H1 (cell line): Measurements from ENCODE around the gene PRSS22. TPM values are rescaled to one million over a fixed set of nuclear protein-coding genes. Genes with fewer than 3 reads are reported as not detected.

Source experiments
- CTCF ChIA-PET: fragments of 300-600 bp; sonication (Branson Sonifier 250); formaldehyde crosslinking; loops from one replicate; lab custom pipeline; 2021; ENCODE audit not compliant: partially characterized antibody; lab: Charles Lee
- POLR2A ChIA-PET: fragments of 300-600 bp; sonication (Branson Sonifier 250); formaldehyde crosslinking; loops from one replicate; lab custom pipeline; 2021; ENCODE audit warnings: inconsistent platforms; ENCODE audit not compliant: partially characterized antibody; lab: Charles Lee
- DNase-seq, 2 experiments: peaks; one replicate each; pipeline versions ENCODE4 v3.0.0 to v3.0.0-alpha.2; 2010 to 2022; ENCODE audit warnings: low spot score in 2 of 2, low read depth in 1 of 2, mixed read lengths in 1 of 2
- FAIRE-seq: peaks from 2 replicates; lab custom pipeline; 2011; peaks lifted over from hg19 to GRCh38; lab: Jason Lieb, UNC
- H2AFZ ChIP-seq: 2 replicates; pipeline ENCODE4 v1.8.1; 2012; ENCODE audit warnings: low read length, inconsistent platforms
- H2AK5ac ChIP-seq: 2 replicates; pipeline ENCODE4 v1.6.1; 2013; ENCODE audit warnings: low read depth, low read length
- H2BK120ac ChIP-seq: replicated peaks from 2 replicates; pipeline ENCODE3; 2013; ENCODE audit warnings: low read depth, low read length, inconsistent platforms
- H2BK12ac ChIP-seq: 2 replicates; pipeline ENCODE4 v1.6.1; 2013; ENCODE audit warnings: low read depth, low read length
- H2BK15ac ChIP-seq: 2 replicates; pipeline ENCODE4 v1.6.1; 2013; ENCODE audit warnings: low read length
- H2BK20ac ChIP-seq: 2 replicates; pipeline ENCODE4 v1.6.1; 2013; ENCODE audit warnings: low read length
- H2BK5ac ChIP-seq: 2 replicates; pipeline ENCODE4 v1.6.1; 2013; ENCODE audit warnings: low read depth, low read length
- H3K14ac ChIP-seq: 2 replicates; pipeline ENCODE4 v1.6.1; 2013; ENCODE audit warnings: inconsistent platforms; ENCODE audit not compliant: insufficient read length
- H3K18ac ChIP-seq: 2 replicates; pipeline ENCODE4 v1.6.1; 2013; ENCODE audit warnings: low read length; ENCODE audit errors: extremely low read depth
- H3K23ac ChIP-seq: 2 replicates; pipeline ENCODE4 v1.6.1; 2013; ENCODE audit warnings: inconsistent platforms; ENCODE audit not compliant: insufficient read length
- H3K23me2 ChIP-seq: 2 replicates; pipeline ENCODE4 v1.6.1; 2013; ENCODE audit warnings: low read depth, low read length
- H3K27ac ChIP-seq: 2 replicates; pipeline ENCODE4 v1.6.1; 2011; ENCODE audit warnings: low read depth, low read length, inconsistent platforms
- H3K27me3 ChIP-seq, 4 experiments: replicated peaks in 1 of 4; 1 replicate in 1 of 4; 2 replicates in 3 of 4; pipeline versions ENCODE4 v1.6.1 to v1.8.1; 2011 to 2013; ENCODE audit warnings: low read length in 3 of 4, mild to moderate bottlenecking in 3 of 4, inconsistent platforms in 2 of 4, mixed read lengths in 2 of 4, moderate library complexity in 1 of 4; ENCODE audit not compliant: control insufficient read depth in 3 of 4, insufficient read depth in 3 of 4; ENCODE audit errors: extremely low read depth in 1 of 4
- H3K36me3 ChIP-seq, 4 experiments: 2 replicates each; pipeline versions ENCODE4 v1.6.1 to v1.8.1; 2011 to 2013; ENCODE audit warnings: mild to moderate bottlenecking in 4 of 4, low read length in 3 of 4, moderate library complexity in 2 of 4, control low read depth in 1 of 4, inconsistent platforms in 1 of 4; ENCODE audit not compliant: insufficient read depth in 4 of 4, control insufficient read depth in 2 of 4
- H3K4ac ChIP-seq: replicated peaks from 2 replicates; pipeline ENCODE3; 2013; ENCODE audit warnings: low read length, low read depth, mixed read lengths, inconsistent platforms; ENCODE audit not compliant: insufficient read length
- H3K4me1 ChIP-seq, 4 experiments: replicated peaks in 1 of 4; 1 replicate in 1 of 4; 2 replicates in 3 of 4; pipeline versions ENCODE4 v1.6.1 to v1.8.1; 2011 to 2013; ENCODE audit warnings: low read length in 3 of 4, inconsistent platforms in 2 of 4, mixed read lengths in 1 of 4; ENCODE audit not compliant: insufficient read depth in 4 of 4, control insufficient read depth in 3 of 4
- H3K4me2 ChIP-seq, 2 experiments: 2 replicates each; pipeline versions ENCODE4 v1.6.1 to v1.8.1; 2011 to 2013; ENCODE audit warnings: low read depth in 2 of 2, low read length in 2 of 2, control low read depth in 1 of 2, inconsistent platforms in 1 of 2, mild to moderate bottlenecking in 1 of 2; ENCODE audit not compliant: insufficient read depth in 1 of 2
- H3K4me3 ChIP-seq, 4 experiments: fragments of 200-600, 300-600 bp in 1 of 4; sonication (generic), shearing (Covaris generic), sonication (Bioruptor Twin) in 1 of 4; 2 replicates each; pipeline versions ENCODE4 v1.5.1 to v1.8.1; 2011 to 2016; ENCODE audit warnings: low read length in 4 of 4, low read depth in 3 of 4, control low read depth in 2 of 4, inconsistent platforms in 2 of 4, mild to moderate bottlenecking in 2 of 4, mixed read lengths in 1 of 4, moderate library complexity in 1 of 4; ENCODE audit not compliant: insufficient read depth in 2 of 4; ENCODE audit errors: extremely low read depth in 1 of 4
- H3K56ac ChIP-seq: replicated peaks from 2 replicates; pipeline ENCODE3; 2013; ENCODE audit warnings: low read depth, mild to moderate bottlenecking, mixed read lengths, low read length, inconsistent platforms; ENCODE audit not compliant: insufficient read length
- H3K79me1 ChIP-seq: 2 replicates; pipeline ENCODE4 v1.6.1; 2013; ENCODE audit warnings: low read depth, low read length, control low read depth
- H3K79me2 ChIP-seq, 2 experiments: 2 replicates each; pipeline versions ENCODE4 v1.6.1 to v1.8.1; 2012 to 2013; ENCODE audit warnings: low read length in 2 of 2, mild to moderate bottlenecking in 2 of 2, inconsistent platforms in 1 of 2; ENCODE audit not compliant: insufficient read depth in 2 of 2, control insufficient read depth in 1 of 2
- H3K9ac ChIP-seq, 4 experiments: replicated peaks in 1 of 4; 1 replicate in 1 of 4; 2 replicates in 3 of 4; pipeline versions ENCODE4 v1.6.1 to v1.8.1; 2011 to 2013; ENCODE audit warnings: low read depth in 3 of 4, low read length in 3 of 4, control low read depth in 2 of 4, mild to moderate bottlenecking in 2 of 4, moderate library complexity in 2 of 4, inconsistent platforms in 1 of 4; ENCODE audit errors: extremely low read depth in 1 of 4
- H3K9me3 ChIP-seq, 2 experiments: 2 replicates each; pipeline versions ENCODE4 v1.6.1 to v1.8.1; 2012 to 2013; ENCODE audit warnings: mild to moderate bottlenecking in 2 of 2, moderate library complexity in 2 of 2, control low read depth in 1 of 2, inconsistent platforms in 1 of 2, low read depth in 1 of 2, low read length in 1 of 2, mixed read lengths in 1 of 2; ENCODE audit not compliant: insufficient read depth in 2 of 2
- H4K20me1 ChIP-seq, 2 experiments: replicated peaks in 1 of 2; 2 replicates each; pipeline versions ENCODE3 to v1.8.1; 2011 to 2013; ENCODE audit warnings: inconsistent platforms in 2 of 2, low read length in 2 of 2, mild to moderate bottlenecking in 1 of 2; ENCODE audit not compliant: insufficient read depth in 2 of 2, control insufficient read depth in 1 of 2
- H4K5ac ChIP-seq: 2 replicates; pipeline ENCODE4 v1.6.1; 2013; ENCODE audit warnings: low read length, low read depth, mixed read lengths, inconsistent platforms; ENCODE audit not compliant: insufficient read length
- H4K8ac ChIP-seq: 2 replicates; pipeline ENCODE4 v1.8.0; 2013; ENCODE audit warnings: mild to moderate bottlenecking, moderate library complexity, low read length, inconsistent platforms; ENCODE audit not compliant: insufficient read depth; ENCODE audit errors: extremely low read depth
- H4K91ac ChIP-seq: replicated peaks from 2 replicates; pipeline ENCODE3; 2013; ENCODE audit warnings: low read length, mixed read lengths, inconsistent platforms; ENCODE audit not compliant: insufficient read length
- BRCA1 ChIP-seq: IDR thresholded peaks from 2 replicates; pipeline ENCODE4 v1.6.1; 2012; ENCODE audit warnings: low read depth, low read length, improper control_type of control experiment
- CBX5 ChIP-seq: fragments of 300-800, 300-1000 bp; sonication (generic); IDR thresholded peaks from 2 replicates; pipeline ENCODE4 v1.7.1; 2016; ENCODE audit warnings: antibody characterized with exemption, low read length, low read depth
- CREB1 ChIP-seq: IDR thresholded peaks from 2 replicates; pipeline ENCODE4 v1.6.1; 2012; ENCODE audit warnings: inconsistent platforms
- EGR1 ChIP-seq: IDR thresholded peaks from 2 replicates; pipeline ENCODE4 v1.6.1; 2011; ENCODE audit warnings: low read depth, low read length, borderline replicate concordance
- SAP30 ChIP-seq: fragments of 300-600 bp; sonication (generic); IDR thresholded peaks from 2 replicates; pipeline ENCODE4 v1.7.1; 2012; ENCODE audit warnings: low read length, moderate library complexity, mild to moderate bottlenecking, inconsistent platforms; ENCODE audit not compliant: insufficient read depth, insufficient replicate concordance
- TCF12 ChIP-seq: IDR thresholded peaks from 2 replicates; pipeline ENCODE4 v1.6.1; 2011; ENCODE audit warnings: low read depth, mild to moderate bottlenecking, low read length
- WGBS, 2 experiments: shearing (Covaris generic) in 1 of 2; methylation state at CpG; one replicate each; pipeline versions ENCODE4 v1.1.6 to v1.1.7; 2013 to 2015; ENCODE audit warnings: low lambda C conversion rate in 2 of 2, mixed read lengths in 2 of 2, inconsistent platforms in 1 of 2, low coverage in 1 of 2, missing lambda C conversion rate in 1 of 2; ENCODE audit not compliant: insufficient replicate concordance in 2 of 2, insufficient coverage in 1 of 2, insufficient read length in 1 of 2; ENCODE audit errors: extremely low coverage in 1 of 2, missing lambda C conversion rate in 1 of 2; 5-methylcytosine and 5-hydroxymethylcytosine counted together
- polyA plus RNA-seq, 7 experiments: library from polyadenylated mRNA; depleted of rRNA in 3 of 7; stranded (reverse) in 5 of 7; unstranded in 2 of 7; fragments of >200 nt in 5 of 7; fragments of 200-250 nt in 2 of 7; gene quantifications; 1 replicate in 5 of 7; 2 replicates in 1 of 7; 4 replicates in 1 of 7; pipeline versions ENCODE4 v1.2.1 to v1.2.3, GENCODE V29; 2011 to 2013; ENCODE audit warnings: missing spikeins in 2 of 7, mixed read lengths in 2 of 7
- total RNA-seq: library from RNA; stranded (reverse); fragmentation: NEBNext Ultra II Directional; extraction: Animal tissue kit (Norgen Biotek cat#: 25700); gene quantifications from 2 replicates; pipeline ENCODE4 v1.2.1, GENCODE V29; 2021
- TF ChIP-seq, protein P1 (sequence below), 3 experiments: IDR thresholded peaks; 1 replicate in 2 of 3; 2 replicates in 1 of 3; pipeline versions ENCODE4 v1.5.1 to v1.6.1; 2011; ENCODE audit warnings: low read length in 3 of 3, mild to moderate bottlenecking in 3 of 3, inconsistent platforms in 2 of 3, low read depth in 1 of 3, moderate library complexity in 1 of 3; ENCODE audit not compliant: insufficient read depth in 1 of 3; ENCODE audit errors: control extremely low read depth in 1 of 3
- TF ChIP-seq, protein P2 (sequence below): IDR thresholded peaks from 2 replicates; pipeline ENCODE4 v1.6.1; 2011; ENCODE audit warnings: low read depth, mild to moderate bottlenecking, low read length; ENCODE audit not compliant: insufficient read depth

The PRSS22 gene
- total and polyA plus RNA-seq, 2 of the 8 experiments (the other 6 are each of a cell fraction or from before 2014, with no cell fraction given), result 4.0 to 4.4 TPM

DNA sequence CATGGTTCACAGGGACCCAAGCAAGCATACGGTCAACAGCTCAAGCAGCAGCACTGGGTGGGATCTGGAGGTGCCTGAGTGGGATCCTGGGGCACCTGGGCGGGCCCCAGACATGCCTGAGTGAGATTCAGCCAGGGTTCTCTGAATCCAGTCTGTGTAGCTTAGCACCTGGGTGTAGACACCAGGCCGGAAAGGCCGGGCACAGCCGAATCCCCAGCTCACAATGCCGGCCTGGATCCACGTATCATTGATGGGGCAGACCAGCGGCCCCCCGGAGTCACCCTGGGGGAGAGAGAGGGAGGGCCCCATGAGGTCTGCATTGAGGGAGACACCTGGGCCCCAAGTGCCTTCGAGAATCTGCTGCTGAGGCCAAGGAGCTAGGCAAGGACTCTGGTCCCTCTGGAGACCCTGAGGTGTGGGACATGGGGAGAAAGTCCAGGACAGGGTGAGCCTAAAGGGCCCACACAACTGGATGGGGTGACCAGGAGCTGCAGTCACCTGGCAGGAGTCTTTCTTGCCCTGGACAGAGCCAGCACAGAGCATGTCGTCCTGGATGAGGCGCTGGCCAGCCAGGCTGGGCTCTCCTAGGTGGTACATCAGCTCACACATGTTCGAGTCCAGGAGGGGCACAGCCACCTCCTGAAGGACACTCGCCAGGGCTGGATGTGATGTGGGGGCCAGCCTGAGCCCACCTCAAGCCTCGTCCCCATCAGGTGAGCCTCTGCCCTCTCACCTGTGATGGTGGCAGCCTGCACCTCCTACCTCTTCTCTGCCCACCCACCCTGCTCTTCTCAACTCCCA lies 18.1 kb downstream of the PRSS22 start:
- 79% methylated on average over 9 of the region's 15 CpGs; no CpG with 5 or more reads in 1 of the 2 experiments for WGBS, 2 experiments
- no peak overlapping the region for H4K91ac ChIP-seq
- peak overlapping the region; percentile 81; the same call in 1 of the 2 replicates for H2BK15ac ChIP-seq
- H3K9ac ChIP-seq, result no peak overlapping the region
- H3K36me3 ChIP-seq, result no peaks in the 10 kb centered on the region
- H2BK12ac ChIP-seq, result peak overlapping the region; percentile 75; the same call in 1 of the 2 replicates
- H3K18ac ChIP-seq, result no peak overlapping the region
- no peaks in the 10 kb centered on the region for H3K9me3 ChIP-seq
- H3K23me2 ChIP-seq, result peaks cover 14% of the 10 kb centered on the region; the same call in 1 of the 2 replicates
- H3K4me2 ChIP-seq, result no peak overlapping the region
- DNase-seq (no peak), FAIRE-seq (no peak)
- CTCF ChIA-PET, result interaction anchor here (0.5 to 3.9 kb wide), 39 partner anchors 8 to 1670 kb away, joined by 3 to 90 read pairs (median 7); partner anchors contain the start of genes FLYWCH1, FLYWCH2, PRSS22 and PRSS41
- H3K79me1 ChIP-seq, result no peaks in the 10 kb centered on the region
- no peak overlapping the region for H3K27ac ChIP-seq
- peaks cover 0 to 2% of the 10 kb centered on the region in 2 experiments for H4K20me1 ChIP-seq
- no peaks in the 10 kb centered on the region for H3K79me2 ChIP-seq
- H4K8ac ChIP-seq, result no peak overlapping the region; the same call in 1 of the 2 replicates
- peaks cover 0 to 5% (median 2%) of the 10 kb centered on the region in 4 experiments; a peak in 4 of 7 replicates for H3K27me3 ChIP-seq
- POLR2A ChIA-PET, result interaction anchor here (1.0 to 2.2 kb wide), 6 partner anchors 15 to 124 kb away, joined by 3 to 6 read pairs (median 4); partner anchors contain the start of genes ELOB and KREMEN2
- H3K23ac ChIP-seq, result no peak overlapping the region
- H3K4me1 ChIP-seq, result peaks cover 0 to 11% (median 3%) of the 10 kb centered on the region in 4 experiments; a peak in 5 of 7 replicates
- H3K4me3 ChIP-seq, result no peak overlapping the region
- H2BK5ac ChIP-seq, result no peak overlapping the region
- no peak overlapping the region for H3K56ac ChIP-seq
- no peak overlapping the region for H4K5ac ChIP-seq
- H3K4ac ChIP-seq, result no peak overlapping the region
- no peak overlapping the region for H2AK5ac ChIP-seq
- H2AFZ ChIP-seq, result no peak overlapping the region
- no peak overlapping the region for H2BK120ac ChIP-seq
- H2BK20ac ChIP-seq, result 0 out of 2 replicates have a peak overlapping the region, but pooled peaks have one; percentile 32
- no peak overlapping the region for H3K14ac ChIP-seq
- TF ChIP-seq, protein P1, sequence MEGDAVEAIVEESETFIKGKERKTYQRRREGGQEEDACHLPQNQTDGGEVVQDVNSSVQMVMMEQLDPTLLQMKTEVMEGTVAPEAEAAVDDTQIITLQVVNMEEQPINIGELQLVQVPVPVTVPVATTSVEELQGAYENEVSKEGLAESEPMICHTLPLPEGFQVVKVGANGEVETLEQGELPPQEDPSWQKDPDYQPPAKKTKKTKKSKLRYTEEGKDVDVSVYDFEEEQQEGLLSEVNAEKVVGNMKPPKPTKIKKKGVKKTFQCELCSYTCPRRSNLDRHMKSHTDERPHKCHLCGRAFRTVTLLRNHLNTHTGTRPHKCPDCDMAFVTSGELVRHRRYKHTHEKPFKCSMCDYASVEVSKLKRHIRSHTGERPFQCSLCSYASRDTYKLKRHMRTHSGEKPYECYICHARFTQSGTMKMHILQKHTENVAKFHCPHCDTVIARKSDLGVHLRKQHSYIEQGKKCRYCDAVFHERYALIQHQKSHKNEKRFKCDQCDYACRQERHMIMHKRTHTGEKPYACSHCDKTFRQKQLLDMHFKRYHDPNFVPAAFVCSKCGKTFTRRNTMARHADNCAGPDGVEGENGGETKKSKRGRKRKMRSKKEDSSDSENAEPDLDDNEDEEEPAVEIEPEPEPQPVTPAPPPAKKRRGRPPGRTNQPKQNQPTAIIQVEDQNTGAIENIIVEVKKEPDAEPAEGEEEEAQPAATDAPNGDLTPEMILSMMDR (IDR thresholded peaks at IDR 0.05; ENCODE audit: control extremely low read depth in 1 of 3, insufficient read depth in 1 of 3, low read depth in 1 of 3, low read length in 3 of 3), result no peak
- TF ChIP-seq, protein P2, sequence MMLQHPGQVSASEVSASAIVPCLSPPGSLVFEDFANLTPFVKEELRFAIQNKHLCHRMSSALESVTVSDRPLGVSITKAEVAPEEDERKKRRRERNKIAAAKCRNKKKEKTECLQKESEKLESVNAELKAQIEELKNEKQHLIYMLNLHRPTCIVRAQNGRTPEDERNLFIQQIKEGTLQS, result no peak
- TF ChIP-seq BRCA1 (no peak), SAP30 (no peak), CBX5 (no peak), EGR1 (no peak), CREB1 (no peak), TCF12 (no peak)
